IPS-NIHi7 (cell line): ENCODE measurements around the gene MTX1.

Source experiments
- DNase-seq: peaks from one replicate; pipeline ENCODE4 v3.0.0; 2012; ENCODE audit warnings: mixed read lengths; ENCODE audit errors: extremely low spot score

The MTX1 gene

DNA sequence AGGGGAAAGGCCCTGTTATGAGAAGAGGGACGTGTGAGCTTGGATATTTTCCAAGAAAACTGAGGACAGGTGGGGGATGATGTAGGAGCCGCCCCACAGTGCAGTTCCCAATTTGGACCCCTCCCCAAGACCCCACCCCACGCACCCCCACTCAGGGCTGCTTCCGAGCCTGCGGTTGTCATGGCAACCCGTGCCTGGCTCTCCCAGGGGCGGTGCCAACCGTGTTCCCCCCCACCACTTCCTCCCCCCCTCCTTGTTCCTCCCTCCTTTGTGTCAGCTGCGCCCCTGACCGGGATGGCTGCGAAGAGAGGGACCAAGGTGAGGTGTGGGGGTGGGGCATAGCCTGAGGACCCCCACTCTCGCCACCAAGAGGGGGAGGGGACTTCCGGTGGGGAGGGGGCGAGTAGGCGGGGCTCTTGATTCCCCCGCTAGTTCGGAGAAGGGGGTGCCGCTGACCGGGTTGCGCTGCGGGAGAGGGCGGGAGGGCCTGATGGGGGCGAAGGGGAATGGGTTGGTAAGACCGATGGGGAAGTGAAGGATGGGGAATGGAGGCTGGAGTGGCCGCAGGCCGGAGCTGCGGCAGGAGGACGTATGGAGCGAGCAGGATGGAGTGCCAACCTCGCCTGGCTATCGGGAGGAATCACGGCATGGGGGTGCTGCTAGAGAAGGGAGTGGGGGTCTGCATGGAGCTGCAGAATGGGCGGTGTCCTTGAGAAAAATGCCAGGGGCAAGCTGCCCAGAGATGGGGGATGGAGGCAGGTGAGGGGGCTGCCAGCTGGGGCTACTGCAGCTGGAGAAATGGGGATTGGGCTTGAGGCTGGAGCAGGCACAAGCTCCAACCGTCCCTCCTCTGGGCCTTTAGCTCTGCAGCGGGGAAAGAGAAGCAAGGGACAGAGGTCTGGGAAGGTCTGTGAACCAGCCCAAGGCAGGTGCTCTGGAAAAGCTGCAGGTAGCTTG, 33.9 kb upstream of the MTX1 start:
- DNase-seq, result peak; percentile 78

DNA sequence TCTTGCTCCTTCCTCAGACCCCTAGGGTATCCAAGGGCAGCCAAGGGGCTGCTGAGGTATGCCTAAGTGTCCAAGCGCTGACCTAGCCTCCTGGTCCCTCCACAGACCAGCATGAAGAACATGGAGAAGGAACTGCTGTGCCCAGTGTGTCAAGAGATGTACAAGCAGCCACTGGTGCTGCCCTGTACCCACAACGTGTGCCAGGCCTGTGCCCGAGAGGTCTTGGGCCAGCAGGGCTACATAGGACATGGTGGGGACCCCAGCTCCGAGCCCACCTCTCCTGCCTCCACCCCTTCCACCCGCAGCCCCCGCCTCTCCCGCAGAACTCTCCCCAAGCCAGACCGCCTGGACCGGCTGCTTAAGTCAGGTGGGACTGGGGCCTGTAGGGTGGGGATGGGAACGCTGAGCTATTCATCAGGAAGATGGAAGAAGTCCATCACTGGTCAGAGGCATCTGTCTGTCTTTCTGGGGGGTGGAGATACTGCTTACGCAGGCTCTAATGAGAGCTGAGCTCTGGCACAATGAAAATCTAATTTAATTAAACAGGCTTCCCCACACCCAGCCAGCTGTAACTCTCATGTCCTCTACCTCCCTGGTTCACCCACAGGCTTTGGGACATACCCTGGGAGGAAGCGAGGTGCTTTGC, 33.1 kb upstream of the MTX1 start:
- DNase-seq, result peak; percentile 4

DNA sequence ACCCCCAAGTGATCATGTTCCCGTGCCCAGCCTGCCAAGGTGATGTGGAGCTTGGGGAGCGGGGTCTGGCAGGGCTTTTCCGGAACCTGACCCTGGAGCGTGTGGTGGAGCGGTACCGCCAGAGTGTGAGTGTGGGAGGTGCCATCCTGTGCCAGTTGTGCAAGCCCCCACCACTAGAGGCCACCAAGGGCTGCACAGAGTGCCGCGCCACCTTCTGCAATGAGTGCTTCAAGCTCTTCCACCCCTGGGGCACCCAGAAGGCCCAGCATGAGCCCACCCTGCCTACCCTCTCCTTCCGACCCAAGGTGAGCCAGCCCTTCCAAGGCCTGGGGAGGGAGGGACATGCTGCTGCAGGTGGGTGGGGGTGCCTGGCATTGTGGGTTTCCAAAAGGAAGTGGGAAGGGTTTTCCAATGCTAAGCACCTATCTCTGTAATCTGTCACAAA, 32.5 kb upstream of the MTX1 start:
- no peak for DNase-seq

DNA sequence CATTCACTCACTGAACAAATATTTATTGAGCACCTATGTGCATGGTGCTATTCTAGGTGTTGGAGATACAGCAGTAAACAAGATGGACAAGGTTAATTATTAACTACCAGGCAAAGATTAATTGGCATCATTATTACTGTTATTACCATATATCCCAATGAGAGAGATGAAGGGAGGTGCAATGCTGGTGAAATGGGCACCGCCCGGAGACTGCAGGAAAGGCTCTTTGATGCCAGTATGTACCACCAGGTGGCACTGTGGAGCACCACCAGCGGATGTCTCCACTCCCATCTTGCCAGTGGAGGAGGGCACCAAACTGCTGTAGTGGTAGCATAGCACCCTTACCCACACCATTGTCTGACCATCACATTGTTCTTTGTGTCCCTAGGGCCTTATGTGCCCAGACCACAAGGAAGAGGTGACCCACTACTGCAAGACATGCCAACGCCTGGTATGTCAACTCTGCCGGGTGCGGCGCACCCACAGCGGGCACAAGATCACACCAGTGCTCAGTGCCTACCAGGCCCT, 31.9 kb upstream of the MTX1 start:
- DNase-seq, result peak; percentile 91

DNA sequence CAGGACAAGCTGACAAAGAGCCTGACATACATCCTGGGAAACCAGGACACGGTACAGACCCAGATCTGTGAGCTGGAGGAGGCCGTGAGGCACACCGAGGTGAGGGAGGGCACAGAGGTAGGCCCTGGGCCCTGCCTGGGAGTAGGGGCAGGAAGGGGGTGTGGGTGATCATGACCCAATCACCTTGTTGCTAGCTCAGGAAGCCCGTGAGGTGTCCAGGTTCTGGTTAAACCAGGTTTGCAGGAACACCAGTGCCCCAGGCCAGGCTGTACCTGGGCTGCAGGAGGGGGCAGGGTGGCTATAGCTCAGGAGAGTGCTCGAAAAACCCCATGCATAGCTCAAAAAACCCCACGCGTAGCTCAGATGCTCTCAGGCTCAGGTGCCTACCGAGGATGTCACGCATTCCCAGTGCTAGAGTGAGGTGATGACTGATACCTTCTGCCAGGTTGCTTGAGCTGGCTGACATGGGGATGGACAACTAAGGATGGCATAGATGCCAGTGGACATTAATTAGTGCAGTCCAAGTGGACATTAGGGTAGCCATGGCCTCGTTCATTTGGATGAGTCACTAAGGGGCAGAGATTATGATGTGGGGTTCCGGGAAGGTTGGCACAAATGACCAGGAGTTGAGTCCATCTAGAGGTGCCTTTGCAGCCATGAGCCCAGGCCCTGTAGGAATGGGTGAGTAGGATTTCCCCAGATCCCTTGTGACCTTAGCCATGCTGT, 31.1 kb upstream of the MTX1 start:
- no peak for DNase-seq

DNA sequence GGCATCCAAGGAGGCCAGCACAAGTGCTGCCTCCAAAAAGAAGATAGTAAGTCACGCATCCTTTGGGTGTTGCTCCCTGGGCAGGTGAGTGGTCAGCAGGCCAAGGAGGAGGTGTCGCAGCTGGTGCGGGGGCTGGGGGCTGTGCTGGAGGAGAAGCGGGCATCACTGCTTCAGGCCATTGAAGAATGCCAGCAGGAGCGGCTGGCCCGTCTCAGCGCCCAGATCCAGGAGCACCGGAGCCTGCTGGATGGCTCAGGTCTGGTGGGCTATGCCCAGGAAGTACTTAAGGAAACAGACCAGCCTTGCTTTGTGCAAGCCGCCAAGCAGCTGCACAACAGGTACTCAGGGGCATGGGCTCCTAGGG, 30.6 kb upstream of the MTX1 start:
- DNase-seq, result no peak

DNA sequence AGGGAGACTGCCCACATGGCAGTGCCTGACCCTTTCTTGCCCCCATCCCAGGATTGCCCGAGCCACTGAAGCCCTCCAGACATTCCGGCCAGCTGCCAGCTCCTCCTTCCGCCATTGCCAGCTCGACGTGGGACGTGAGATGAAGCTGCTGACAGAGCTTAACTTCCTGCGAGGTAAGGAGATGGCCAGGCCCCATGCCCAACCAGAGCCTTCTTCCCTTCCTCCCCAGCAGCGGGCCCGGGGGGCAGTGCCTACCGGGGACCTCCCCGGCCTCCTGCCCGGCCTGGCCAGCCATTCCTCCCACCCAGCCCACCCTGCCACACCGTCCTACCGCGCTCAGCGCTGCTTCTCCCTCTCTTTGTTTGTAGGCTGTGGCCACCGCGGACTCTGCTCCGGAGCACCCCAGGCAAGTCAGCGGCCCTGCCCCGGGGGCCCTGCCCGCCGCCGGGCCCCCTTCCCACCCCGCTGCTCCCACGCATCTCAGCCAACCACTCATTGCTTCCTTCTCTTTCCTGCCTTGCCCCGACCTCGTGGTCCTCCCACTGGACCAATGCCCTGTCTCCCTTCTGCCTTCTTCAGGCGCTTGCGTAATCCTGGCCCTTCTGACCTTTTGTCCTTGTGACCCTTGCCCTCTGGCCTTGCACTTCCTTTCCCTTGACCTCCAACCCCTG, 29.9 kb upstream of the MTX1 start:
- no peak for DNase-seq

DNA sequence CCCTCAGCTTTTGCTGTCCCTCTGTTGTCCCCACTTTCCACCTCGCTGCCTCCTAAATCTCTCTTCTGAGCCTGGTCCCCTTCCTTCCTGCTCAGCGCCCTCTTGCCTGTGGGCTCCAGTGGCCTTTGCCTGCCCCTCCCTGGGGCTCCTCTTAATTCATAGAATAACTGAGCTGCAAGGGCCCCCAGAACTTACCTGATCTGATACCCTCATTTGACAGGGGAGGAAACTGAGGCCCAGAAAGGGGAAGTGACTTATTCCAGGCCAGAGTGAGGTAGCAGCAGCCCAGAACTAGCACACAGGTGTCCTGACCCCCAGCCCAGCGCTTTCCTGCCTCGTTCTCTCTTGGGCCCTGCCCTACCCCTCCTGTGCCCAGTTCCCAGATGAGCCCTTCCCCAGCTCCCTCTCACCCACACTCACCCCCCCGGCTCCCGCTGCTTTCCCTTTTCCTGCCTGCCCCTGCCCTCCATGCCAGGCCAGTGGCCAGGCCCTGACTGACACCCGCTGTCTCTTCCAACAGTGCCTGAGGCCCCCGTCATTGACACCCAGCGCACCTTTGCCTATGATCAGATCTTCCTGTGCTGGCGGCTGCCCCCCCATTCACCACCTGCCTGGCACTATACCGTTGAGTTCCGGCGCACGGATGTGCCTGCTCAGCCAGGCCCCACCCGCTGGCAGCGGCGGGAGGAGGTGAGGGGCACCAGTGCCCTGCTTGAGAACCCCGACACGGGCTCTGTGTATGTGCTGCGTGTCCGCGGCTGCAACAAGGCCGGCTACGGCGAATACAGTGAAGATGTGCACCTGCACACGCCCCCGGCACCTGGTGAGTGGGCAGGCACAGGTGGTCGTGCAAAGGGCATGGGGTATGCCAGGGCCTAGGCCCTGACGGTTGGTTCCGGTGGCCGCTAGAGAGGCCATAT, 29.1 kb upstream of the MTX1 start:
- DNase-seq, result no peak

DNA sequence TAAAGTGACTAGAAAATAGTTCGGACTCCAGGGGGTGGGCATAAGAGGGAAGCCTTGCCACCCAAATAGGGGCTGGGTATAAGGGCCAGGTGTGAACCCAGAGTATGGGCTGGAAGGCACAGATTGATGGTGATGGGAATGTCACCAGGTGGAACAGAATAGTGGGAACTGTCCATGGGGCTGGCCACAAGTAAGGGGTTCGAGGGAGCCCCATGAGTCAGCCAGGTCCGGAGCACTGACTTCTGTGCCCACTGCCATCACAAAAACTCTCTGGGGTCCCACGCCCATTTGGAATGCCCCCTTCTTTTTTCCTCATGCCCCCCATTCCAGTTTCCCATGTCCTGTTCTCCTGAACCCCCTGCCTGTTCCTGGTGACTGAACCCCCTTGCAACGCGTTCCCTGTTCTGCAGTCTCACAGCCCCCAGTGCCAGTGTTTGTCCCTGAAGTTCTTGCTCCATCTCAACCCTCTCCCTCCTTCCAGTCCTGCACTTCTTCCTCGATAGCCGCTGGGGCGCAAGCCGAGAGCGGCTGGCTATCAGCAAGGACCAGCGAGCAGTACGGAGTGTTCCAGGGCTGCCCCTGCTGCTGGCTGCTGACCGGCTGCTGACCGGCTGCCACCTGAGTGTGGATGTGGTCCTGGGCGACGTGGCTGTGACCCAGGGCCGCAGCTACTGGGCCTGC, 27.0 kb upstream of the MTX1 start:
- DNase-seq, result no peak

DNA sequence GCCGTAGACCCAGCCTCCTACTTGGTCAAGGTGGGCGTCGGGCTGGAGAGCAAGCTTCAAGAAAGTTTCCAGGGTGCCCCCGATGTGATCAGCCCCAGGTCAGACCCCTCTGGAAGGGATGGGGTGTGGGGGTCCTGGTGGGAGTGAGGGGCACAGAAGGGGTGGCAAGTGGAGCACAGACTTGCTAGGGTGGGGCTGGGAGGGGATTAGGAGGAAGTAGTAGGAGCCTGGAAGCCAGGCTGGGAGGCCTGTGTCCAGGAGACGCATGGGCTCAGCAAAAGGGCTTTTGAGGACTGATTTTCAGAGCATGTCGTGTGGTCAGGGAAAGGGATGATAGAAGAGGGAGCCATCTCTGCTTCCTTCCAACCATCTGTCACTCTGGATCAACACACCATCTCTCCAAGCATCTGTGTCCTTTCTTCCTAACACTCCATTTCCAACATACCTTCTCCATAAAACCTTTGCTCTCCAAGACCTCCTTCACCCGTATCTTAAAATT, 26.4 kb upstream of the MTX1 start:
- DNase-seq, result no peak

DNA sequence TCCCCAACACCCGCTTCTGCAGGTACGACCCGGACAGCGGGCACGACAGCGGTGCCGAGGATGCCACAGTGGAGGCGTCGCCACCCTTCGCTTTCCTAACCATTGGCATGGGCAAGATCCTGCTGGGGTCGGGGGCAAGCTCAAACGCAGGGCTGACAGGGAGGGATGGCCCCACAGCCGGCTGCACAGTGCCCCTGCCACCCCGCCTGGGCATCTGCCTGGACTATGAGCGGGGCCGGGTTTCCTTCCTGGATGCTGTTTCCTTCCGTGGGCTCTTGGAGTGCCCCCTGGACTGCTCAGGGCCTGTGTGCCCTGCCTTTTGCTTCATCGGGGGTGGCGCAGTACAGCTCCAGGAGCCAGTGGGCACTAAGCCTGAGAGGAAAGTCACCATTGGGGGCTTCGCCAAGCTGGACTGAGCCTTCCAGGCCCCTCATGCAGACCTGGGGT, 24.7 kb upstream of the MTX1 start:
- no peak for DNase-seq

DNA sequence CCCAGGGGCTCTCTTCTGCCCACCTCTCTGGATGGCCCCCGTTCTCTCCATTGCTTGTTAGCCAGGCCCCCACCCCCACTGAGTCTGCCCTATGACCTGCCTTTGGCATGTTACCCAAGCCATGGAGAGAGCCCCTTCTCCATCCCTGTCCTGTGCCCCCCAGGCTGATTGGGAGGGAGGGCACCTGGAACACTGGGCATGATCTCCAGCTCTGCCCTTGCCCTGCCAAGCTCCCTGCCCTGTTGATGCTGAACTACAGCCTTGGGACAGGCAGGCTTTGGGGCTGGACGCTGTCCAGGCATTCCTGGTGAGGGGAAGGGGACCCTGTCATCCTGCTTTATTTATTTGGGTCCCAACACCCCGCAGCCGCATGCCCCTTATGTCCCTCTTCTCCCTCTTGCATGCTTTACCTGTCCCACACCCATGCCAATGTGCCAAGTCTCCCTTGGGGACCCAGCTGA, 24.1 kb upstream of the MTX1 start:
- DNase-seq, result no peak

DNA sequence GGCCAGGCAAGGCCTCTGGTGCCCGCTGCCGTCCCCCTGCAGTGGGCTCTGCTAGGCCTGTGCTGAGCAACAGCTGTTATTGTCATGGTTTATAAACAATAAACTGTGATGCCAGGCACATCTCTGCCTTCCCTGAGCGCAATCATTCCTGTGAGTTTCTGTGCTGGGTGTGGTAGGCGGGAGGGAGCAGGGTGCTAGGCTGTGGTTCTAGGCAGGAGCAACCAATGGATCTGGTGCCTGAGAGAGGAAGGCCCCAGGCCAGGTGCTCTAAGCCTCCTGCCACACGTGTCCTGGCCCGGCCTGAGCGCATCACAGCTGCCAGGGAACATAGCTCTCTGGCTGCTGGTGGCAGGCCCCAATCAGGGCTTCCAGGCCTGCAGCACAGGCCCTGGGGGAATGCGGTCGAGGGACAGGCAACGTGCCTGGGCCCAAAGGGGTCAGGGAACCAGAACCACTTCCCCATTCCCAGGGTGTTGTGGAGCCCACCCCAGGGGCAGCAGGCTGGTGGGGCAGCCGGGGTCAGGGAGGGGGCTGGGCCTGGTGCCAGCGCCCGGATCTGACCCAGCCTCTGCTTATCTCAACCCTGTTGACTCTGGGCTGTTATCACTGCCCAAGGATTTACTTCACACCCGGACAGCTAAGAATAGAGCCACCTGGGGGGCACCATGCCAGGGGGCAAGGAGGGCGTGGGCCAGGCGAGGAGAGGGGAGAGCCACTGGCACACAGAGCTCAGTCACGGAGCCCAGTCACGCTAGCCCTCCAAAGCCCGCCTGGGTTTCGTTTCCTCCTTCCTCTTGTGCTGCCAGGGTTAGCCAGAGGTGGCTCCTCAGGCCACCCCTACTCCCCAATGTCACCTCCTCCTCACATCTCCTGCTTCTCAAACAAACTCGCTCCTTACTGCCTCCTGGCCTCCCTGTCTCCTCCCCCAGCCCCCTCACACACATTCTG, 23.4 kb upstream of the MTX1 start:
- DNase-seq, result no peak

DNA sequence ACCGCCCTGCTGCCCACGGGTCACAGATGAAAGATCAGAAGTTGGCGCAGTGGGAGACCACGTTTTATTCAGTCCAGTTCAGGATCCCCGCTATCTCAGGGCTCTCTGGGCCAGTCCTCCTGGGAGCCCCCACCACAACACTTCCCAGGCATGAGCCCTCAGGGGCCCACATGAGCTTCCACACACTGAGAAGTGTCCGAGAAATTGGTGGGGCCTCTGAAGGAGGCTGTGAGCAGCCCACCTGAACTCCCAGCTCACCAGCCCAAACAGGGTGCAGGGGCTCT, 22.8 kb upstream of the MTX1 start:
- no peak for DNase-seq

DNA sequence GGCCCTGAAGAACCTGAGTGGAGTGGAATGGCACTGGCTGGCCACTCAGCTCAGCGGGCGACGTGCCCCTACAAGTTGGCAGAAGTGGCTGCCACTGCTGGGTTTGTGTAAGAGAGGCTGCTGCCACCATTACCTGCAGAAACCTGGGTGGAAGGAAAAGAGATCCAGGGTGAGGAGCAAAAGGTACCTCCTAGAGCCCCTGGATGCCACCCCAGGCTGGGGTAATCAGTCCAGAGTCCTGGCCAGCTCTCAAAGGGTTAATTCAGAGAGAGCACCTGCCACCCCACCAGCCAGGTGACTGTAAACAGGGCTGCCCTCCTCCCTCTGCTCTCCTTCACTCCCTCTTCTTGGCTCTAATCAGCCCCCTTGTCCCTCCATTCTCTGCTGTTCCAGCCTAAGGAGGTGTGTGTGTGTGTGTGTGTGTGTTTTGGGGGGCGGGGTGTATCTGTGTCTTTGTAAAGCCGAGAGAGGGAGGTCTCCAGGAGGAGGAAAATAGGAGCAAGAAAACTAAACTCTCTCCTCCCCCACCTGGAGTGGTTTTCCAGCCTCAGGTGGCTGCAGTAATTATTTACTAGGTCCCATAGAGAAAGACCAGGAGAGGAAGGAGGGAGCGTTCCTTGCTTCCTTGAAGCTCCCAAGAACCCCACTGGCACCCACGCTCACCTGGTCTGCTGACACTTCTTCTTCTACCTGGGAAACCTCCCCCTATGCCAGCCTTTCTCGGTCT, 22.3 kb upstream of the MTX1 start:
- DNase-seq, result no peak

DNA sequence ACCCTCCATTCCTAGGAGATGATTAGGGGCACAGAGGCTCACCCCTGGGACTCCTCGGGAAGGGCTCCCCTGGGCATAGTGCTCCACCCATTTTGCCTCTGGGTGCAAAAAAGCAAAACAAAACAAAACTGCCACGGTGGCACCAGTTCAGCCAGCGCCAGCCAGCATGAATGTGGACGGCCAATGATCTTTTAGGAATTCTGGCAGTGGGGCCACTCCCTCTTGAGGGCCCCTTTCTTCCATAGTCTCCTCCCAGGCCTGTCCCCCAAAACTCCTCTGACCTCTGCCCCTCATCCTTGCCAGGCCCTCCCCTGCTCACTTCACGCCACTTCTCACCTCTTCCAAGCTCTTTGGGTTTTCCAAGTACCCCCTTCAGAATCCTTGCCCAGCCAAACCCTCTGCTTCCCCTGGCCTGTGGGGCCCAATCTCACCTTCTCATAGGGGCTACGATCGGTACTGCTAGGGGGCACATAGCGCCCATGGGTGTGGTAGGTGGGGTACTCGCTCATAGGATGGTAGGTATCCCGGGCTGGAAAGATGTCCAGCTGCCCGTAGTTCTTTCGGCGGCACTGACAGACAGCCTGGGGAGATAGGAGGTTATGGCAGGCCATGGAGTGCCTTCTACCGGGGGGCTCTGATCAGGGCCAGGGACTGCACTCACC, 21.6 kb upstream of the MTX1 start:
- no peak for DNase-seq

DNA sequence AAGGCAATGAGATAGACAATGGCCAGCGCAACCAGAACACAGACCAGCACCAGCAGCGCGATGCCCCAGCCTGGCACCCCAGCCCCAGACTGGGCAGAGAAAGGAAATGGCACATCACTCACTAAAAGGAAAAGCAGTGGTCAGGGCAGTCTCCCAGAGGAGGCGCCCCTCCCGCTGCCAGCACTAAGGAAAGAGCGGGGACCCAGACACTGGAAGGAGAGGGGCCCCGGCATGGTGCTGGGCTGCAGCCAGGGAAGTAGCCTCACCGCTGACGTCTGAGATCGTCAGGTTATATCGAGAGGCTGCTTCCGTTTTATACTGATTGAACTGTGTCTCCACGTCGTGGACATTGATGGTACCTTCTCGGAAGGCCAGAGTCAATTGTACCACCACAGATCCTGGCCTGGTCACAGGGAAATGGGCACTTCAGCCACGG, 21.0 kb upstream of the MTX1 start:
- DNase-seq, result no peak
